ENCODE data around the gene HNRNPL.
"Not testable (repeated sequence)": the region's sequence is repeated elsewhere in the genome, so short reads cannot be mapped to it uniquely, and the experiment has no call there.

The HNRNPL gene

DNA sequence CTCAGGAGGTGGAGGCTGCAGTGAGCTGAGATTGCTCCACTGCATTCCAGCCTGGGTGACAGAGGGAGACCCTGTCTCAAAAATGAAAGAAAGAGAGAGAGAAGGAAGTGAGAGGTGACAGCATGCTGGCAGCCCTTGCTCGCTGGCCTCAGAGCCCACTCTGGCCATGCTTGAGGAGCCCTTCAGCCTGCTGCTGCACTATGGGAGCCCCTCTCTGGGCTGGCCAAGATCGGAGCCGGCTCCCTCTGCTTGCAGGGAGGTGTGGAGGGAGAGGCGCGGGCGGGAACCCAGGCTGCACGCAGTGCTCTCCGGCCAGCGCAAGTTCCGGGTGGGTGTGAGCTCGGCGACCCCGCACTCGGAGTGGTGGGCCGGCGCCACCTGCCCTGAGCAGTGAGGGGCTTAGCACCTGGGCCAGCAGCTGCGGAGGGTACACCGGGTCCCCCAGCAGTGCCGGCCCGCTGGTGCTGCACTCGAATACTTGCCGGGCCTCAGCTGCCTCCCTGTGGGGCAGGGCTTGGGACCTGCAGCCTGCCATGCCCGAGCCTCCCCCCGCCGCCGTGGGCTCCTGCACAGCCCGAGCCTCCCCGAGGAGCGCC is 28.5 kb downstream of the HNRNPL start:
- not testable (repeated sequence) for DNase-seq

DNA sequence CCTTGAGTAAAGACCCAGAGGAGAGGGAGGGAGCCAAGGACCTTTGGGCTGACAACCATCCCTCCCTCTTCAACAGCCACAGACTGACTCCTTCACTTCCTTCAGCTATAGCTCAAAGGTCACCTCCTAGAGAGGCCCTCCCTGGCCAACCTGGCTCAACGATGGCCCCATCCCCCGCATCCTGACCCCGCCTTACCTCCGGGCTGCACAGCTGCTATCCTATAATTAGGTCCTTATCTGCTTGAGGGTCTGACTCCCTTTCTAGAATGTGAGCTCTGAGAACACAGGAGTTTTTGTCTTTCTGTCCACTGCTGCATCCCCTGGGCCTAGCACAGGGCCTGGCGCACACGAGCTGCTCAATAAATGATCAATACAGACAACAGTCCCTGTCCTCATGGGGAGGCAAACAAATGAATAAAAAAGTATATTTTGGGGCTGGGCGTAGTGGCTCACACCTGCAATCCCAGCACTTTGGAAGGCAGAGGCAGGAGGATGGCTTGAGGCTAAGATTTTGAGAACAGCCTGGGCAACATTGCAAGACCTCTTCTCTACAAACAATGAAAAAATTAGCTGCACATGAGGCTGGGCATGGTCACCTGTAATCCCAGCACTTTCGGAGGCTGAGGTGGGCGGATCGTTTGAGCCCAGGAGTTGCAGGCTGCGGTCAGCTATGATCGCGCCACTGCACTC is 30.4 kb downstream of the HNRNPL start:
- no peak for DNase-seq

DNA sequence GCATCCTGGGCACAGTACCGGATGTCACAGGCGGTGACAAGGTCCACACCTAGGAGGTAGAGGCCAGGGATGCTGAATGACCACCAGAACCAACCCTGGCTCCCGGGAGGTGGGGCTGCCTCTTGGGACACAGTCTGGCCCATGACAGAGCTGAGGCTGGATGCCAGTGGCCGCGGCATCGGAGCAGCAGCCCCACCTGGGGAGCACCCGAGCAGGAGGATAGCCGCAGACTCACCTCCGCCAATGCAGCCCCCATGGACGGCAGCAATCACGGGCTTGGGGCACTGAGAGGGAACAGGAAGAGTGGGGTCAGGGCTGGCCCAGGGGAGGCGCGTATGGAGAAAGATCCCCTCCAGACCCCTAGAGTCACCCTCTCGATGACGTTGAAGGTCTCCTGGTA is 32.7 kb downstream of the HNRNPL start:
- DNase-seq, result no peak

DNA sequence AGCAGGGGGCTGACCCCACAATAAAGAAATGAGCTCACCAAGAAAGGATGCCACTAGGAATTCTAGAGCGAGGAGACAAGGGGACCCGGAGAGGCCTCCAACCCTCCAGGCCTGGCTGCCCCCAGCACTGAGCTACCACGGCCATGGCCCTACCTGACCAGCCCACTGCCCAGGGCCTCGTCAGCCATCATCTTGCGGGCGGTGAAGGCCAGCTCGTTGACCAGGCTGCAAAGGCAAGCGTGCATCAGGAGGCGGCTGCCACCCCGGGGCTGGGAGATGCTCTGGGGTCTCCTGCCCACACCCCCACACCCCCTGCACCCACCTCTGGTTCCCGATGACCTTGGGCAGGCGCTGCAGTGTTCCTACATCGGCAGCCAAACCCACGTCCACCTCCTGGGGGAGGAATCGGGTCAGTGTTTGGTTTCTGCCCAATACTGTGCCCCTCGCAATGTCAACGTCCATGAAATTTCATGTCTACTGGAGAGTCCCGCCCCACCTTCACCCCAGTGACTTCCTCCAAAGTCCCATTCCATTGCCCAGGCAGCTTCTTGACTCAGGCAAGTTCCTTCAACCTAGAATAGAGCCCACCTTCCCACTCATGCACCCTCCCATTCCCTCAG is 33.5 kb downstream of the HNRNPL start:
- DNase-seq, result no peak

DNA sequence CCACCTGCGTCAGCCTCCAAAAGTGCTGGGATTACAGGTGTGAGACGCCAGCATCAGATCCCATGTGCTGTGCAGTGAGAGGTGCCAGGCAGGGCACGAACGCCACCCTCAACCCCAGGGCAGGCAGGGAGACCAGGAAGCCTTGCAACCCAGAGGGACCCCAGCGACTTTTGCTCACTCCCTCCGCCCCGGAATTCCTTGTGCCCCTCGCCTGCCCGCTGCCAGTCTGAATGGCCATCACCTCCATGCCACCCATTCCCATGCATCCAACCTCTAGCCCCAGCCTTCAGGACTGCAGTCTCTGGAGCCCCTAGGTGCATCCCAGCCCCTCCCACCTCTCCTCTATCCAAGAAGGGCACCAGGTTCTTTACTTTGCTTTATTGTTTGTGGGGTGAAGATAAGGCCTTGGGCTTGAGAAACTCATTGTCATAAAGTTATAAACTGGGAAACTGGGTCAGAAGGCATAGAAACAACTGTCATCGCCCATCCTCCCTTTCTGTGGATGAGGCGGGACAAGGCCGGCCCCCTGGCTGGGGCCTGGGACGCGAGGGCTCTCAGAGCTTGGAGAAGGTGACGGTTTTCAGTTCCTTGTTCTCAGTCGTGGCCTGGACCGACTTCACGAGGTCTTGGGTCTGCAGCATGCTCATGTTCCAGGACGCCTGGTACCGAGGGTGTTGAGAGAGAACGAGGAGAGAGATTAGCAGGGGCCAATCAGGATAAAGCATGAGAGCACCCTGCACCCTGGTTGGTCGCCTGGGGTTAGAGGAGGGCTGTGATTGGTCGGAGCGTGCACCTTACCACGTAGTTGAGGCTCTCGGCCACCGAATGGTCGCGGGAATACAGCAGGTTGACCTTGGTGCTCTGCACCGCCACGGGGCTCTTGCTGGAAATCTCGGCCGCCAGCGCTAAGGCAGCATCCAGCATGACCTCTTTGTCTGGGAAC is 34.5 kb downstream of the HNRNPL start:
- DNase-seq, result no peak

DNA sequence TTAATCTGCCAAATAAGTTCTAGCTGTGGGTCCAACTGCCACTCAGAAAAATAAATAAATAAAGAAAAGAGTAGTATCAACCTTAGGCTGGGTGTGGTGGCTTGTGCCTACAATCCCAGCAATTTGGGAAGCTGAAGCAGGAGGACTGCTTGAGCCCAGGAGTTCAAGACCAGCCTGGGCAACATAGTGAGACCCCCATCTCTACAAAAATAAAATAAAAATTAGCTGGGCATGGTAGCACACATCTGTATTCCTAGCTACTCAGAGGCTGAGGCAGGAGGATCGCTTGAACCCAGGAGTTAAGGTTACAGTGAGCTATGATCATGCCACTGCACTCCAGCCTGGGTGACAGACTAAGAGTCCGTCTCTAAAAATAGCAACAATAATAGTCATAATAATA is 35.9 kb downstream of the HNRNPL start:
- DNase-seq, result not testable (repeated sequence)

DNA sequence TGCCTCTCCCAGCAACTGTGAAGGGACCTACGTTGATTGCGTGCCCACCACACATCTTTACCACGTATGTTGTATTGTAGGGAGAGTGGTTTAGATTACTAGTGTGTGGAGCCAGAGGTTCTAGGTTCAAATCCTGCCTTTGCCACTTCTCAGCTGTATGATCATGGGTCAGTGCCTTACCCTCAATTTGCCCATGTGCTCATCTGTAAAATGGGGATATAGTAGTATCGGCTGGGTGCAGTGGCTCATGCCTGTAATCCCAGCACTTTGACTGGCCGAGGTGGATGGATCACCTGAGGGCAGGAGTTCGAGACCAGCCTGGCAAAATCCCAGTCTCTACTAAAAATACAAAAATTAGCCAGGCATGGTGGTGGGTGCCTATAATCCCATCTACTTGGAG is 36.5 kb downstream of the HNRNPL start:
- DNase-seq, result no peak

DNA sequence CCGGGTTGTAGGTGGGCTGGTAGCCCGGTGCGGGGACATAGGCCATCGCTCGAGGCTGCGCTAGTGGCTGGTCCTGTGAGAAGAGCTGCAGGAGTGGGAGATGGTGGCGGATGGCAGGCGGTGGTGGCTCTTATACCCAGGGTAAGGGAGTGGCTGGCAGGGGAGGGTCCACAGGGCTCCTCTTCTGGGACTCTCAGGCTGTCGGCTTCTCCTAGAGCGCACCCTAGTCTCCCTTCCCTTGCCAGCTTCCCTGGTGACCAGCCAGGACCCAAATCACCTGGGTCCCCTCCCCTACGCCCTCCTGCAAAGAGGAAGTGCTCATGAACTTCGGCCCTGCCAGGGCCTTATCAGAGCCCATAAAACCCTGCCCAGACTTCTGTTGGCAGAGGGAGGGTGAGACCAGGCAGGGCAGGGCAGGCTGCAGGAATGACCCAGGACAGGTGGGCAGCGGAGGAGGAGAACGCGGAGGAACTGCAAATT is 36.9 kb downstream of the HNRNPL start, which contains the start of gene LGALS4:
TSS of gene LGALS4 (minus strand) at position 105 of the 480 bp plus-strand sequence. CDS start at position 46, 59 bp downstream.
- DNase-seq, result no peak

DNA sequence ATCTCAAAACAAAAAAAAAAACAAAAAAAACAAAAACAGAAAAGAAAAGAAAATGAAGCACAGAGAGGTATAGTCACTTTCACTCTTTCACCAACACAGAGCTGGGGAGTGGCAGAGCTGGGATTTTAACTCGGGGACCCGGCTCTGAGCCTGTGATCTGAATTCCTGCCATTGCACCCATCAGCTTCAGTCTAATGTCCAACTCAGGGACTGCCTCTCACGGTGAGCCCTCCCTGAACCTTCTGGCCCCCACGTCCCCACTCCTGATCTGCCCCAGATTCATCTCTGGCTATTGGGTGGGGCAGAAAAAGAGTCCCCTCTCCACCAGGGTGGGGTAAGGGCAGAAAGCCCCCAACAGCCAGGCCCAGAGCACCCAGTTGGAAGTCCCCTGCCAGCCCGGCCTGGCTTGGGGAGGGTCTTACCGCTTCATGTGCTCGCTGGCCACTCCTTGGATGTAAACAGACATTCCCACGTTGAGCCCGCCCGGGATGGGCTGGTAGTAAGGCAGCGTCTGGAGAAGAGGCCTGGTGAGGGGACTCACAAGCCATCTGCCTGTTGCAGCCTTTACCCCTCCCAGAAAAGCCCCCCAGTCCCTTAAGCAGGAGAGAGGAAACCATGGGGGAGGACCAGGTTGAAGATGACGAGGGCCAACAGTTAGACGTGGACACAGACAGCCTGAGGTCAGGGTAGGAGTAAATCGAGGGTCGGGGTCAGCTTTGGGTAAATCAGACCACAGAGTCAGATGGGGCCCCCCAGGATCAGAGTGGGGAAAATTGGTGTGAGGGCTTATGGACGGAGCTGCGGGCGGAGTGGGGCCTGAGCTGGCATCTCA is 37.6 kb downstream of the HNRNPL start:
- no peak for DNase-seq

DNA sequence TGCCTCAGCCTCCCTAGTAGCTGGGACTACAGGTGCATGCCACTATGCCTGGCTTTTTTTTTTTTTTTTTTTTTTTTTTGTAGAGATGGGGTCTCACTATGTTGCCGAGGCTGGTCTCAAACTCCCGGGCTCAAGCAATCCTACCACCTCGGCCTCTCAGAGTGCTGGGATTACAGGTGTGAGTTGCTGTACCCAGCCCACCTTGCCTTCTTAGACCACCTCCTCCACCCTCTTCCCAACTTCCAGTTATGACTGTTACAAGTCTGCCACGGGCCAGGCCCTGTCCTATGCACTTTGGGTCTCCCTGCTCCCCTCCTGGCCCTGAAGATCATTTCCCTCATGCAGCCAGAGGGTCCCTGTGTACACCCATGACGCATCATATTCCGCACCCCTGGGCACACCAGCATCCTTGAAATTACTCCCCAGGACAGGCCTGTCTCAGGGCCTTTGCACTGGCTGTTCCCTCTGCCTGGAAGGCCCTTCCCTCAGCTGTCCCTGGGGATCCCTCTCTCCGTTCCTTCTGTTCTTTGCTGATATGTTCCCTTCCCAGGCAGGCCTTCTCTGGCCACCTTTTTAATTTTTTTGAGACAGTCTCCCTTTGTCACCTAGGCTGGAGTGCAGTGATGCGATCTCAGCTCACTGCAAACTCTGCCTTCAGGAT is 40.1 kb downstream of the HNRNPL start:
- DNase-seq, result no peak

DNA sequence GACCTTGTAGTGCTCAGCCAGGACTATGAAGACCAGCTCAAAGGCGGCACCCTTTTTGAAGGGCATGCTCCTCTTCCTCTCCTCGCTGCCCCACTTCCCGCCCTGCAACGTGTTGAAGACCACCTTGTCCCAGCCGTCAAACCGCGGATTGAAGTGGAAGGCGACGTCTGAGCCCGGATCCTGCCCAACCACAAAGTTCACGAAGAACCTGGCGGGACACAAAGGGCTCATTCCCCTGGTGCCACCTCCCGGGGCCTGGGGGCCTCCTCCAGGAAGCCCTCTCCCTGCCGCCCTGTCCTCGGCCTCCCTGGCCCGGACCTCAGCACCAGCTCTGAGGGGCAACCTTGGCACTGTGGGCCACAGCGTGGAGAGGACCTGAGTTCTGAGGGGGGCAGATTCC is 41.0 kb downstream of the HNRNPL start:
- no peak for DNase-seq

DNA sequence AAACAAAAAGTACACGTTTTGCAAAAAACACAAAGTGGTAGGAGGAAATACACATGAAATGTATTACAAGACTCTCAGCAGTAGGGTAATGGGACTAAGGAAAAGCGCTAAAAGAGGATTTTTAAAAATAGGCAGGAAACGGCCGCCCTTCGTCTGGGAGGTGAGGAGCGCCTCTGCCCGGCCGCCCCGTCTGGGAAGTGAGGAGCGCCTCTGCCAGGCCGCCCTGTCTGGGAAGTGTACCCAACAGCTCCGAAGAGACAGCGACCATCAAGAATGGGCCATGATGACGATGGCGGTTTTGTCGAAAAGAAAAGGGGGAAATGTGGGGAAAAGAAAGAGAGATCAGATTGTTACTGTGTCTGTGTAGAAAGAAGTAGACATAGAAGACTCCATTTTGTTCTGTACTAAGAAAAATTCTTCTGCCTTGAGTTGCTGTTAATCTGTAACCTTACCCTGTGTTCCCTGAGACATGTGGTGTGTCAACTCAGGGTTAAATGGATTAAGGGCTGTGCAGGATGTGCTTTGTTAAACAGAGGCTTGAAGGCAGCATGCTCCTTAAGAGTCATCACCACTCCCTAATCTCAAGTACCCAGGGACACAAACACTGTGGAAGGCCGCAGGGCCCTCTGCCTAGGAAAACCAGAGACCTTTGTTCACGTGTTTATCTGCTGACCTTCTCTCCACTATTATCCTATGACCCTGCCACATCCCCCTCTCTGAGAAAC is 42.2 kb downstream of the HNRNPL start:
- not testable (repeated sequence) for DNase-seq

DNA sequence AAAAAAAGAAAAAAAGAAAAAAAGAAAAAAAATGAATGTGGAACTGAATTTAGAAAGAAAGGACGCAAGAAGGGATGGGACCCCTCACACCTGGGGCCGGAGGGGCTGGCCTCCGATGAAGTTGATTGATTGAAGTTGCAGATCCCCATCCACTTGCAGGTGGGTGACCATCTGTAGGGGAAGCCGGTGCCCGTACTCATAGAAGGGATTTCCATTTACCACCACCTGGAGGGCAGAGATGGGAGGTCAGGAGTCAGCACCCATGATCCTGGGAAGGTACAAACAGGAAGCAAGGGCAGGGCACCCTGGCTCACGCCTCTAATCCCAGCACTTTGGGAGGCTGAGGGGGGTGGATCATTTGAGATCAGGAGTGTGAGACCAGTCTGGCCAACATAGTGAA is 43.4 kb downstream of the HNRNPL start:
- DNase-seq, result no peak

DNA sequence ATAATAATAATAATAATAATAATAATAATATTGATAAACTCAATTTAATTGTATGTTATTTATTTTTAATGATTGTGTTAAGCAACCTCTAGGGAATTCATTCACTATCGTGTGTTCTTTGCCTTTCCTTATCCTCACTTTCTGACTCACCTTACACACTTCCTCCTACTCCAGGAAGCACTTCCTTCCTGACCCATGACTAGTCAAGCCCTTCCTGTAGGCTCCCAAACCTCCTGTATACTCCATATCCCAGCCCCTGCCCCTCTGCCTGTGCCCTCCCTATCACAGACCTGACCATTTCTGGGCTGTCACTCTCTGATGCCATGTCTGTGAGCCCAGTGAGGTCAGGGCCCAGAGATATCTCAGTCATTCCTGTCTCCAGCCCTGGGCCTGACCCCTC is 44.6 kb downstream of the HNRNPL start:
- no peak for DNase-seq

DNA sequence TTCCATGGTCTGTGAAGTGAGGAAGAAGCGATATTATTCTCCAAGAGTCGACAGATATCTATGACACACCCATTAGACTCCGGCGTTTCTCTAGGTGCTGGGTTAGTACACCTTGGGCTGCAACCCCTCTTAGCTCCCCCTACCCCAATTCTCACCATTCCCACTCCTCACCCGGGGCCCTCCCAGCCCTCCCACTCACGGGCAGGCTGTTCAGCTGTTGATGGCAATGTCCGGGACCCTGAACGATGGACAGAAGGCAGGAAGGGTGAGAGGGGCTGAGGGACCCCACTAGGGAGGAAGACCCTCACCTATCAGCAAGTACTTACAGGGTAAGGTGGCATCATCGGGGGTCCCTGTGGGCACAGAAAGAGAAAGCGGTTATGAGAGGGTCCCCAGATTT is 46.2 kb downstream of the HNRNPL start:
- DNase-seq, result no peak

DNA sequence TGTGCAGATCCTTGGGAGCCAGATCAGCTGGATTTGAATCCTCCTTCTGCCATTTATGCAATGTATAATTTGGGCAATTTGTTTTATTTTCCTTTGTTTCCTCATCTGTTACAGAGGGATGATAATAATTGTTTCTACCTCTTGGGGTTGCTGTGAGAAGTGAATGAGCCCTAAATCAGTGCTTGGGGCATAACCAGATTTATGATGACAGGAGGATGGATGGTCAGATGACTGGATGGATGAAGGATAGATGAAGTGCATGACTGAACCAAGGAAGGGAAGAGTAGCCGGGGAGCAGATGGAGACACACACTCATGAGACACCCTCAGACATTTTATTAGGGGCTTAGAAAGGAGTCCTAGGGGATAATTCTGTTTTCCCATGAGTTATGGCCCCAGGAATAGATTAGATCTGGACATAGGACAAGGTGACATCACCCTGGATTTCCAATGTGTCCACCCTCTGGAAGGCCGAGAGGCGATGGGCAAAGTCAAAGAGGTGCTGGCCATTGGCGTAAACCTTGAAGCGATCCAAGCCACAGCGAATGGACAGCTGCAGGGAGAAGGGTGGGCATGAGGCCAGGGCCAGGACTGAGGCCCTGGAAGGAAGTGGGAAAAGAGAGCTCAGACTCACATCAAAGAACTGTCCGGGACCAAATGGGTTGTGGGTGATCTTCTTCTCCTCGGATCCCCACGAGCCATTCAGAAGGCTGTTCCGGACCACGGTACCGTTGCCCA is 48.3 kb downstream of the HNRNPL start:
- no peak for DNase-seq

DNA sequence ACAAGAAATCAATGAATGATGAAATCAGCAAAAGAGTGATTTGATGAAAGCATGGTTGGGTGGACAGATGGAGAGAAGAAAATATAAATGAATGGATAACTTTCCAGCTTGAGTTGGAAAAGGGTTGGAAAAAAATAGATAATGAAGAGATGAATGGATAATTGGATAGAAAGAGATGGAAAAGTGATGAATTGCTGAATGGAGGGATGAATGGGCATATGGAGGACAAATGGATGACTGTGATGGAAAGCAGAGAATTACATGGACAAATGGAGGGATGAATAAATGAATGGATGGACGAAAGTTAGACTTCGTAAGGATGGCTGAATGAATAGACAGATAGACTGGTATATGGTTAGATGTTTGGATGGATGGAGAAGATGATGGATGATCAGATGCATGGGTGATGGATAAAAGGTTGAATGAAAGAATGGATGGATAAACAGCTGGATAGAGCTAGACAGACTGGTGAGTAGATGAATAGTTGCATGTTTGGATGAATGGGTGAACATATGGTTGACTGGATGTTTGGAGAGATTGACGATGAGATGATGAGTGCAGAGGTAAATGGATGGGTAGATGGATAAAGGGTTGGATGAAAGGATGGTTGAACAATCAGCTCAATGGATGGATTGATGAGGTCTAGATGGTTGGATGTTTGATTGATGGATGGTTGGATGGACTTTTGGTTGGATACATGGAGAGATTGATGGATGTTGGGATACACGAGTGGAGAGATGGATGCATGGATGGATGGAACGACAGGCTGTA is 49.0 kb downstream of the HNRNPL start:
- DNase-seq, result no peak

DNA sequence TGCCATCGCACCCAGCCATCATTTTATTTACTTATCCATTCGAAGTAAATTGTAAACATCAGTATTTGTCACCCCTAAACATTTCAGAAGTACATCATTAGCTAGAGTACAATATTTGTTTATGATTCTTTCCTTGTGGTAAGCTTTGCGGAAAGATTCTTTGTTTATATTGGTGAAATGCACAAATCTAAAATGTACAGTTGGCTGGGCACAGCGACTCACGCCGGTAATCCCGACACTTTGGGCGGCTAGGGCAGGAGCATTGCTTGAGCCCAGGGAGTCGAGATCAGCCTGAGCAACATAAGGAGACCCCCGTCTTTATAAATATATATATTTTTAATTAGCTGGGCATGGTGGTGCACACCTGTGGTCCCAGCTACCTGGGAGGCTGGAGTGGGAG is 50.7 kb downstream of the HNRNPL start:
- no peak for DNase-seq

DNA sequence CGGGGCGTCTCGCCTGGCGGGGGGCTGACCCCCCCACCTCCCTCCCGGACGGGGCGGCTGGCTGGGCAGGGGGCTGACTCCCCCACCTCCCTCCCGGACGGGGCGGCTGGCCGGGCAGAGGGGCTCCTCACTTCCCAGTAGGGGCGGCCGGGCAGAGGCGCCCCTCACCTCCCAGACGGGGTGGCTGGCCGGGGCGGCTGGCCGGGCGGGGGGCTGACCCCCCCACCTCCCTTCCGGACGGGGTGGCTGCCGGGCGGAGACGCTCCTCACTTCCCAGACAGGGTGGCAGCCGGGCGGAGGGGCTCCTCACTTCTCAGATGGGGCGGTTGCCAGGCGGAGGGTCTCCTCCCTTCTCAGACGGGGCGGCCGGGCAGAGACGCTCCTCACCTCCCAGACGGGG is 52.0 kb downstream of the HNRNPL start:
- DNase-seq, result not testable (repeated sequence)

All from stimulated activated CD4-positive, alpha-beta T cell treated with anti-CD3 and anti-CD28 coated beads, Interleukin-15, amount 100 ng/mL, for 24 hours (primary cell).